Choroid plexus epithelial cell (primary cell): ENCODE data around the gene C5orf15.
A peak's percentile ranks its signal among the peaks of the same experiment; 100 is the strongest.

Experiments used
- DNase-seq: peaks from one replicate; pipeline ENCODE4 v3.0.0-alpha.2; 2010; ENCODE audit warnings: low read depth
- H3K4me3 ChIP-seq: 2 replicates; pipeline ENCODE4 v1.5.1; 2011; ENCODE audit warnings: low read depth, mild to moderate bottlenecking, control low read depth, low read length, moderate library complexity
- CTCF ChIP-seq: conservative IDR thresholded peaks from 2 replicates; pipeline ENCODE4 v1.5.1; 2011; ENCODE audit warnings: low read depth, mild to moderate bottlenecking, control low read depth, inconsistent platforms, low read length, moderate library complexity

Gene C5orf15

DNA sequence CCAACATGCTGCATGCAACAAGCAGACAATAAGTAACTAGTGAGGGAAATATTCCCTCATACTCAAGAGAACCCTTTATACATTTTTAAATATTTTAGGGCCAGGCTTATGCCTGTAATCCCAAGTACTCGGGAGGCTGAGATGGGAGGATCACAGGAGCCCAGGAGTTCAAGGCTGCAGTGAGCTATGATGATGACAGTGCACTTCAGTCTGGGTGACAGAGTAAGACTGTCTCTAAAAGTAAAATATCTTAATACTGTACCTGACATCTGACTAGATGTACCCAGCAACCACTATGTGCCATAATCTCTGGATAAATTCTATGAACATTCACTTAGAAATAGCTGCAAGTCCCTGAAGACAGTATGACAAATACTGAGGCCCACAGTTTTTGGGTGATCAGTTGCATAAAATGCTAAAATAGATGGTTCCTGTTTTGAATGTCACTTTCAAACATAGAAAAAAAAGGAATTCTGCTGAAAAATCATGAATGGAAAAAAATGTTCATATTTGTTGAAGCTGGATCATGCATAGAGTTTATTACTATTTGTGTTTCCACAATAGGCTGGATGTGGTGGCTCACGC, 2.0 kb upstream of the C5orf15 start:
- DNase-seq = no peak
- no peak for TF ChIP-seq CTCF

GRCh38 chr5:133969654-133970324, 1.4 kb upstream of the C5orf15 start:
- no peak for DNase-seq
- no peak for TF ChIP-seq CTCF
- no peak overlapping the region for H3K4me3 ChIP-seq

More for the DNA sequence above, 2.0 kb upstream of the C5orf15 start:
- H3K4me3 ChIP-seq = no peak overlapping the region

DNA sequence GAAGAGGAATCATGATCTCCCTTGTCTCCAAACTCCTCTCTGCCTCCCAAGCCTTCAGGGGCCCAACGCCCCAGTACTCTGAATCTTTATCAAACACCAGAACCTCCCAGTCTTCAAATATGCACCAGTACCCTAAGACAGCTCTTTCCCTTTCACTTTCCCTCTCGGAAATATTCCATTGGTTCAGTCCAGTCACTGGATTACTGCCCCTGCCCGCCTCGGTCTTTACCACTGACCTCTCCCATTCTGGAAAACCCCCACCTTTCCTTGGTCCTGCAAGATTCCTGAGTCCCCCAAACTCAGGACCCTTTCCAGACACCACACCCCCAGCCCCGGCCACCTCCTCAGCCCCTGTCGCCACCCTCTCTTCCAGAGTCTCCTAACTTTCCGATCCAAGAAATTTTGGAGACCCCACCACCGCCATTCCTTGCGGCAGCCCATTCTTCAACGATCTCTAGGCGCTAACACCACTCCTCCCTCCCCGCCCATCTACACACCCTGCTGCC, 674 bp downstream of the C5orf15 start:
- DNase-seq = peak; percentile 68

GRCh38 chr5:133967124-133967523, 1.3 kb downstream of the C5orf15 start:
- no peak for DNase-seq
- no peak for TF ChIP-seq CTCF
- peak overlapping the region; percentile 1 for H3K4me3 ChIP-seq

More for the DNA sequence above, 674 bp downstream of the C5orf15 start:
- peak overlapping the region; percentile 98 for H3K4me3 ChIP-seq
- TF ChIP-seq CTCF = no peak

- no peak overlapping the region for H3K4me3 ChIP-seq
- no peak for DNase-seq
- TF ChIP-seq CTCF = no peak
Observed at GRCh38 chr5:133966090-133966489, 2.3 kb downstream of the C5orf15 start.

- no peak overlapping the region for H3K4me3 ChIP-seq
- no peak for TF ChIP-seq CTCF
- no peak for DNase-seq
Observed at GRCh38 chr5:133963493-133964128, 4.8 kb downstream of the C5orf15 start.
